H9 (cell line): Measurements from ENCODE around the gene ATN1. TPM values are rescaled to one million over a fixed set of nuclear protein-coding genes. Genes with fewer than 3 reads are reported as not detected.
A peak's percentile ranks its signal among the peaks of the same experiment; 100 is the strongest.

Experiments
- DNase-seq: peaks from one replicate; pipeline ENCODE4 v3.0.0-alpha.2; 2017
- H2AFZ ChIP-seq: one replicate; pipeline ENCODE4 v1.6.1; 2013; ENCODE audit warnings: mild to moderate bottlenecking, low read length, control low read depth, moderate library complexity
- H2AK5ac ChIP-seq: 2 replicates; pipeline ENCODE4 v1.6.1; 2013; ENCODE audit warnings: low read length, control low read depth, mixed read lengths; ENCODE audit not compliant: insufficient read length
- H2BK120ac ChIP-seq: one replicate; pipeline ENCODE4 v1.6.1; 2013; ENCODE audit warnings: low read depth, mild to moderate bottlenecking, low read length, control low read depth, inconsistent platforms; ENCODE audit not compliant: poor library complexity, severe bottlenecking
- H2BK12ac ChIP-seq: 2 replicates; pipeline ENCODE4 v1.6.1; 2013; ENCODE audit warnings: low read length, control low read depth, mixed read lengths, low read depth; ENCODE audit not compliant: insufficient read length
- H2BK15ac ChIP-seq: 2 replicates; pipeline ENCODE4 v1.6.1; 2013; ENCODE audit warnings: low read depth, low read length, control low read depth
- H2BK20ac ChIP-seq: one replicate; pipeline ENCODE4 v1.6.1; 2013; ENCODE audit warnings: low read depth, mild to moderate bottlenecking, low read length, control low read depth, inconsistent platforms; ENCODE audit not compliant: poor library complexity, severe bottlenecking
- H2BK5ac ChIP-seq: 2 replicates; pipeline ENCODE4 v1.6.1; 2013; ENCODE audit warnings: low read length, control low read depth, mixed read lengths; ENCODE audit not compliant: insufficient read length
- H3K14ac ChIP-seq: 2 replicates; pipeline ENCODE4 v1.6.1; 2013; ENCODE audit warnings: low read length, control low read depth; ENCODE audit not compliant: insufficient read depth
- H3K18ac ChIP-seq: 2 replicates; pipeline ENCODE4 v1.6.1; 2013; ENCODE audit warnings: low read depth, mild to moderate bottlenecking, mixed read lengths, low read length, control low read depth; ENCODE audit not compliant: insufficient read length
- H3K23ac ChIP-seq: 2 replicates; pipeline ENCODE4 v1.6.1; 2013; ENCODE audit warnings: low read length, control low read depth, mixed read lengths, low read depth; ENCODE audit not compliant: insufficient read length
- H3K23me2 ChIP-seq: 2 replicates; pipeline ENCODE4 v1.6.1; 2013; ENCODE audit warnings: low read depth, mild to moderate bottlenecking, mixed read lengths, low read length, control low read depth; ENCODE audit not compliant: insufficient read length, poor library complexity, severe bottlenecking
- H3K27ac ChIP-seq: 2 replicates; pipeline ENCODE4 v1.5.1; 2013; ENCODE audit warnings: low read length, control low read depth, mixed read lengths, low read depth; ENCODE audit not compliant: insufficient read length
- H3K27me3 ChIP-seq: 2 replicates; pipeline ENCODE4 v1.6.1; 2013; ENCODE audit warnings: low read length, control low read depth, inconsistent platforms; ENCODE audit not compliant: insufficient read depth
- H3K4ac ChIP-seq: 2 replicates; pipeline ENCODE4 v1.6.1; 2013; ENCODE audit warnings: low read depth, mild to moderate bottlenecking, control low read depth, inconsistent platforms, low read length, moderate library complexity
- H3K4me1 ChIP-seq: 2 replicates; pipeline ENCODE4 v1.6.1; 2013; ENCODE audit warnings: low read length, control low read depth, inconsistent platforms; ENCODE audit not compliant: insufficient read depth
- H3K4me2 ChIP-seq: 2 replicates; pipeline ENCODE4 v1.6.1; 2013; ENCODE audit warnings: low read length, control low read depth, mixed read lengths; ENCODE audit not compliant: insufficient read length, insufficient read depth
- H3K56ac ChIP-seq: 2 replicates; pipeline ENCODE4 v1.6.1; 2013; ENCODE audit warnings: low read depth, mild to moderate bottlenecking, mixed read lengths, low read length, control low read depth; ENCODE audit not compliant: insufficient read length
- H3K79me1 ChIP-seq: 2 replicates; pipeline ENCODE4 v1.6.1; 2013; ENCODE audit warnings: low read depth, mild to moderate bottlenecking, moderate library complexity, low read length, control low read depth, inconsistent platforms; ENCODE audit not compliant: insufficient read depth, poor library complexity, severe bottlenecking
- H3K79me2 ChIP-seq: 2 replicates; pipeline ENCODE4 v1.6.1; 2013; ENCODE audit warnings: low read length, control low read depth, inconsistent platforms; ENCODE audit not compliant: insufficient read depth
- H3K9ac ChIP-seq: 2 replicates; pipeline ENCODE4 v1.6.1; 2013; ENCODE audit warnings: low read length, control low read depth, mixed read lengths; ENCODE audit not compliant: insufficient read length; ENCODE audit errors: extremely low read depth
- H3K9me3 ChIP-seq: one replicate; pipeline ENCODE4 v1.6.1; 2013; ENCODE audit warnings: low read depth, low read length, inconsistent platforms; ENCODE audit not compliant: control insufficient read depth
- H3T11ph ChIP-seq: one replicate; pipeline ENCODE4 v1.6.1; 2013; ENCODE audit warnings: mild to moderate bottlenecking, low read length, control low read depth, inconsistent platforms
- H4K20me1 ChIP-seq: one replicate; pipeline ENCODE4 v1.6.1; 2013; ENCODE audit not compliant: control insufficient read depth, insufficient read length, insufficient read depth
- H4K5ac ChIP-seq: 2 replicates; pipeline ENCODE4 v1.6.1; 2013; ENCODE audit warnings: low read depth, mild to moderate bottlenecking, mixed read lengths, low read length, control low read depth; ENCODE audit not compliant: insufficient read length
- H4K8ac ChIP-seq: replicated peaks from 2 replicates; pipeline ENCODE4 v1.6.1; 2013; ENCODE audit warnings: low read length, control low read depth, mixed read lengths, low read depth; ENCODE audit not compliant: insufficient read length
- H4K91ac ChIP-seq: 2 replicates; pipeline ENCODE4 v1.6.1; 2013; ENCODE audit warnings: low read depth, mild to moderate bottlenecking, moderate library complexity, mixed read lengths, low read length, control low read depth; ENCODE audit not compliant: insufficient read length
- H3K27ac Mint-ChIP-seq, 3 experiments: 2 replicates in 2 of 3; 3 replicates in 1 of 3; pipeline ENCODE4 v1.8.0; 2020 to 2021; ENCODE audit warnings: mixed read lengths in 3 of 3, mild to moderate bottlenecking in 1 of 3, moderate library complexity in 1 of 3
- H3K27me3 Mint-ChIP-seq: 2 replicates; pipeline ENCODE4 v1.8.0; 2021; ENCODE audit warnings: low read depth, mild to moderate bottlenecking, moderate library complexity, mixed read lengths
- H3K36me3 Mint-ChIP-seq, 3 experiments: 2 replicates in 2 of 3; 3 replicates in 1 of 3; pipeline ENCODE4 v1.8.0; 2020 to 2021; ENCODE audit warnings: low read depth in 3 of 3, mixed read lengths in 3 of 3; ENCODE audit not compliant: insufficient read depth in 1 of 3
- H3K4me1 Mint-ChIP-seq, 2 experiments: 2 replicates each; pipeline ENCODE4 v1.8.0; 2020; ENCODE audit warnings: mixed read lengths in 2 of 2
- H3K4me3 Mint-ChIP-seq, 2 experiments: 2 replicates in 1 of 2; 3 replicates in 1 of 2; pipeline ENCODE4 v1.8.0; 2020 to 2021; ENCODE audit warnings: mild to moderate bottlenecking in 2 of 2, mixed read lengths in 2 of 2, moderate library complexity in 1 of 2
- H3K9me3 Mint-ChIP-seq, 2 experiments: 2 replicates in 1 of 2; 3 replicates in 1 of 2; pipeline ENCODE4 v1.8.0; 2020; ENCODE audit warnings: mild to moderate bottlenecking in 2 of 2, mixed read lengths in 2 of 2, moderate library complexity in 1 of 2
- WGBS: extraction: QIAGEN DNeasy Blood & Tissue Kit; methylation state at CpG from one replicate; pipeline ENCODE4 v1.1.7; 2013; ENCODE audit warnings: missing lambda C conversion rate, low lambda C conversion rate, mixed read lengths; ENCODE audit not compliant: insufficient read length; ENCODE audit errors: extremely low coverage; 5-methylcytosine and 5-hydroxymethylcytosine counted together
- total RNA-seq: library from RNA; stranded (reverse); gene quantifications from 2 replicates; pipeline ENCODE4 v1.2.1, GENCODE V29; 2021
- TF ChIP-seq, protein P1 (sequence below): fragments of 200-600 bp; sonication (generic); conservative IDR thresholded peaks from 3 replicates; pipeline ENCODE4 v1.8.0; 2021; ENCODE audit warnings: antibody characterized with exemption, mild to moderate bottlenecking

The ATN1 gene
- total RNA-seq, 1 experiment from 2014 or later = 103 TPM

GRCh38 chr12:6916426-6917200, 11.1 kb upstream of the ATN1 start:
- H3K9me3 Mint-ChIP-seq = no peaks in the 10 kb centered on the region
- Histone ChIP-seq H3K23me2 (peaks cover 16% of the 10 kb centered on the region), H3K27ac (no peak overlapping the region)

More at GRCh38 chr12:6916426-6917200, 11.1 kb upstream of the ATN1 start:
- Histone ChIP-seq H3K23ac (no peak overlapping the region), H3K27me3 (no peaks in the 10 kb centered on the region), H2BK20ac (no peak overlapping the region), H2BK5ac (no peak overlapping the region), H3K9ac (no peak overlapping the region), H3K14ac (no peak overlapping the region), H4K20me1 (no peaks in the 10 kb centered on the region), H4K5ac (no peak overlapping the region), H3K79me2 (no peaks in the 10 kb centered on the region), H2AFZ (no peak overlapping the region), H3K56ac (no peak overlapping the region), H2BK15ac (no peak overlapping the region), H2BK120ac (no peak overlapping the region), H3K79me1 (peaks cover 6% of the 10 kb centered on the region), H4K91ac (no peak overlapping the region), H3K4me1 (no peaks in the 10 kb centered on the region; the same call in 1 of the 2 replicates), H2BK12ac (no peak overlapping the region), H2AK5ac (no peak overlapping the region), H3K9me3 (no peaks in the 10 kb centered on the region), H3K18ac (no peak overlapping the region), H3K4ac (no peak overlapping the region), H3K4me2 (no peak overlapping the region), H4K8ac (no peak overlapping the region), H3T11ph (no peak overlapping the region)
- Mint-ChIP-seq H3K4me3 (peak overlapping the region in 1 of 2 experiments; percentile 42; a peak in 1 of 5 replicates), H3K27me3 (peaks cover 13% of the 10 kb centered on the region), H3K4me1 (peaks cover 29 to 47% of the 10 kb centered on the region in 2 experiments), H3K36me3 (peaks cover 29 to 49% (median 46%) of the 10 kb centered on the region in 3 experiments), H3K27ac (peak overlapping the region in 2 of 3 experiments; percentile 29 to 40; a peak in 3 of 7 replicates)
- TF ChIP-seq, protein P1, sequence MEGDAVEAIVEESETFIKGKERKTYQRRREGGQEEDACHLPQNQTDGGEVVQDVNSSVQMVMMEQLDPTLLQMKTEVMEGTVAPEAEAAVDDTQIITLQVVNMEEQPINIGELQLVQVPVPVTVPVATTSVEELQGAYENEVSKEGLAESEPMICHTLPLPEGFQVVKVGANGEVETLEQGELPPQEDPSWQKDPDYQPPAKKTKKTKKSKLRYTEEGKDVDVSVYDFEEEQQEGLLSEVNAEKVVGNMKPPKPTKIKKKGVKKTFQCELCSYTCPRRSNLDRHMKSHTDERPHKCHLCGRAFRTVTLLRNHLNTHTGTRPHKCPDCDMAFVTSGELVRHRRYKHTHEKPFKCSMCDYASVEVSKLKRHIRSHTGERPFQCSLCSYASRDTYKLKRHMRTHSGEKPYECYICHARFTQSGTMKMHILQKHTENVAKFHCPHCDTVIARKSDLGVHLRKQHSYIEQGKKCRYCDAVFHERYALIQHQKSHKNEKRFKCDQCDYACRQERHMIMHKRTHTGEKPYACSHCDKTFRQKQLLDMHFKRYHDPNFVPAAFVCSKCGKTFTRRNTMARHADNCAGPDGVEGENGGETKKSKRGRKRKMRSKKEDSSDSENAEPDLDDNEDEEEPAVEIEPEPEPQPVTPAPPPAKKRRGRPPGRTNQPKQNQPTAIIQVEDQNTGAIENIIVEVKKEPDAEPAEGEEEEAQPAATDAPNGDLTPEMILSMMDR = no peak
- WGBS = no CpG with 5 or more reads among the region's 11 CpGs
- no peak for DNase-seq
